Astrocyte (in vitro differentiated cells and primary cell): Measurements from ENCODE around the gene DCLK2. TPM values are rescaled to one million over a fixed set of nuclear protein-coding genes. Genes with fewer than 3 reads are reported as not detected.

Experiments
- DNase-seq: peaks from one replicate; pipeline ENCODE4 v3.0.0-alpha.2; 2010; ENCODE audit warnings: low read depth
- FAIRE-seq: peaks from 2 replicates; lab custom pipeline; 2011; peaks lifted over from hg19 to GRCh38; lab: Jason Lieb, UNC
- H2AFZ ChIP-seq: 2 replicates; pipeline ENCODE4 v1.6.0; 2012; ENCODE audit warnings: low read depth, low read length, inconsistent platforms
- H3K27ac ChIP-seq: 2 replicates; pipeline ENCODE4 v1.5.1; 2011; ENCODE audit warnings: low read depth, low read length, inconsistent platforms
- H3K27me3 ChIP-seq: 2 replicates; pipeline ENCODE4 v1.6.0; 2011; ENCODE audit warnings: low read length, inconsistent platforms; ENCODE audit not compliant: insufficient read depth
- H3K36me3 ChIP-seq: 2 replicates; pipeline ENCODE4 v1.5.1; 2011; ENCODE audit warnings: low read length, inconsistent platforms; ENCODE audit not compliant: insufficient read depth
- H3K4me1 ChIP-seq: 2 replicates; pipeline ENCODE4 v1.5.1; 2011; ENCODE audit warnings: low read length, inconsistent platforms; ENCODE audit not compliant: insufficient read depth
- H3K4me2 ChIP-seq: 2 replicates; pipeline ENCODE4 v1.6.0; 2012; ENCODE audit warnings: low read length, inconsistent platforms
- H3K4me3 ChIP-seq: 2 replicates; pipeline ENCODE4 v1.5.1; 2011; ENCODE audit warnings: low read depth, mild to moderate bottlenecking, low read length, inconsistent platforms; ENCODE audit not compliant: insufficient read depth
- H3K79me2 ChIP-seq: 2 replicates; pipeline ENCODE4 v1.6.0; 2012; ENCODE audit warnings: mild to moderate bottlenecking, low read length, inconsistent platforms; ENCODE audit not compliant: insufficient read depth
- H3K9ac ChIP-seq: 2 replicates; pipeline ENCODE4 v1.6.0; 2012; ENCODE audit warnings: mild to moderate bottlenecking, low read length, inconsistent platforms
- H3K9me3 ChIP-seq: 2 replicates; pipeline ENCODE4 v1.5.1; 2012; ENCODE audit warnings: low read depth, mild to moderate bottlenecking, low read length, inconsistent platforms; ENCODE audit not compliant: insufficient read depth
- H4K20me1 ChIP-seq: 2 replicates; pipeline ENCODE4 v1.6.0; 2012; ENCODE audit warnings: low read length, inconsistent platforms; ENCODE audit not compliant: insufficient read depth
- H3K27ac Mint-ChIP-seq: one replicate; pipeline ENCODE4 v1.8.0; 2021; ENCODE audit warnings: mild to moderate bottlenecking, mixed read lengths; ENCODE audit not compliant: unreplicated experiment
- H3K27me3 Mint-ChIP-seq: one replicate; pipeline ENCODE4 v1.8.0; 2021; ENCODE audit warnings: low read depth, mixed read lengths; ENCODE audit not compliant: unreplicated experiment
- H3K36me3 Mint-ChIP-seq: one replicate; pipeline ENCODE4 v1.8.0; 2021; ENCODE audit warnings: low read depth, mixed read lengths; ENCODE audit not compliant: unreplicated experiment
- H3K4me1 Mint-ChIP-seq: one replicate; pipeline ENCODE4 v1.8.0; 2021; ENCODE audit warnings: low read depth, mixed read lengths; ENCODE audit not compliant: unreplicated experiment
- H3K4me3 Mint-ChIP-seq: one replicate; pipeline ENCODE4 v1.8.0; 2021; ENCODE audit warnings: mild to moderate bottlenecking, moderate library complexity, mixed read lengths; ENCODE audit not compliant: unreplicated experiment
- H3K9me3 Mint-ChIP-seq: one replicate; pipeline ENCODE4 v1.8.0; 2021; ENCODE audit warnings: mild to moderate bottlenecking, mixed read lengths; ENCODE audit not compliant: unreplicated experiment
- CTCF ChIP-seq: IDR thresholded peaks from 2 replicates; pipeline ENCODE4 v1.5.1; 2011; ENCODE audit warnings: low read depth, mild to moderate bottlenecking, inconsistent platforms, low read length, moderate library complexity; ENCODE audit not compliant: insufficient read depth
- EZH2 ChIP-seq: IDR thresholded peaks from 2 replicates; pipeline ENCODE4 v1.6.1; 2012; ENCODE audit warnings: mild to moderate bottlenecking, low read length, inconsistent platforms; ENCODE audit not compliant: insufficient read depth
- total RNA-seq: library from RNA; stranded (reverse); gene quantifications from 2 replicates; pipeline ENCODE4 v1.2.1, GENCODE V29; 2021

The DCLK2 gene
- total RNA-seq, 1 donor from 2014 or later = 6.2 TPM

DNA sequence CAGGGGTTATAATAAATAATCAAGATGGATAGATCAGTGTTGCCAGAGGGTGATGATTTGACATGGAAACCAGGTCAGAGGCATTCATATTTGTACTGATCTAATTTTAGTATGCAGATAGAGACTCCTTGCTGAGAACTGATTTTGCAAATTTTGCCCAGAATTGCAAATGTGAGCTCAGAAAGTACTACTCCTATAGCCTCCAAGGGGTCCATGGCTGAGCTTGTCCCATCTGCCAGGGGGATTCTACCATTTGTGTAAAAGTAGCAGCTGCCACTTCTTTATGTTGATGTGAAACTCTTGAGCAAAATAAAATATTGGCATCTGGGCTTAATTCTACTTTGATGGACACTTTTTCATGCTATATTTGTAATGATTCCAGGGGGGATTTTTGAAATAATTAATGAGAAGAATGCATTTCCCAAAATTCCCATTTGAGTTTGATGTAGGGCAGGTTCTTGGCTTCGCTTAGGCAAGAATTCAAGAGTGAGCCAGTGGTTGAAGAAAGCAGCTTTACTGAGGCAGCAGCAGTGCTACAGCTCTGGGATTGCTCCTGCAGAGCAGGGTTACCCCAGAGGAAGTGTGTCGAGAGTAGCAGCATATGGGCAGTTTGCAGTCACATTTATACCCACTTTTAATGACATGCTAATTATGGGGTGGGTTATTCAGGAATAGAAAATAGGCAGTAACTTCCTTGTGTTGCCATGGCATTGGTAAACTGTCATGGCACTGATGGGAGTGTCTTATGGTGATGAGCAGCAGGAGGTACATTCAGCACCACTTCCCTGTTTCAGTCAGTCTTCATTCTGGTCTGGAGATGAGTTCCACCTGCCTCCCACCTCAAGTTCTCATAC lies 38.7 kb upstream of the DCLK2 start:
- DNase-seq = no peak
- FAIRE-seq = no peak
- H3K9ac ChIP-seq = no peak overlapping the region
- no peak overlapping the region for H2AFZ ChIP-seq
- H3K4me3 ChIP-seq = no peak overlapping the region
- H3K36me3 ChIP-seq = no peaks in the 10 kb centered on the region
- H3K27ac ChIP-seq = no peak overlapping the region
- no peaks in the 10 kb centered on the region for H3K4me1 Mint-ChIP-seq
- no peaks in the 10 kb centered on the region for H3K9me3 ChIP-seq
- no peaks in the 10 kb centered on the region for H3K27me3 ChIP-seq
- H3K4me1 ChIP-seq = no peaks in the 10 kb centered on the region
- no peaks in the 10 kb centered on the region for H4K20me1 ChIP-seq
- no peaks in the 10 kb centered on the region for H3K36me3 Mint-ChIP-seq
- no peak overlapping the region for H3K4me2 ChIP-seq
- peaks cover 4% of the 10 kb centered on the region for H3K27me3 Mint-ChIP-seq
- H3K27ac Mint-ChIP-seq = no peak overlapping the region
- TF ChIP-seq CTCF (no peak), EZH2 (no peak)
- H3K79me2 ChIP-seq = no peaks in the 10 kb centered on the region
- H3K9me3 Mint-ChIP-seq = peaks cover 2% of the 10 kb centered on the region
- no peak overlapping the region for H3K4me3 Mint-ChIP-seq

GRCh38 chr4:150044517-150044916 lies 33.7 kb upstream of the DCLK2 start:
- no peak overlapping the region for H3K4me3 ChIP-seq
- H3K79me2 ChIP-seq = no peaks in the 10 kb centered on the region
- Mint-ChIP-seq H3K27me3 (peaks cover 4% of the 10 kb centered on the region), H3K36me3 (no peaks in the 10 kb centered on the region), H3K9me3 (no peaks in the 10 kb centered on the region), H3K4me3 (no peak overlapping the region), H3K27ac (no peak overlapping the region), H3K4me1 (no peaks in the 10 kb centered on the region)
- no peak overlapping the region for H3K4me2 ChIP-seq
- no peak for DNase-seq
- TF ChIP-seq EZH2 = no peak
- no peak for TF ChIP-seq CTCF
- FAIRE-seq = no peak
- no peak overlapping the region for H3K9ac ChIP-seq
- H3K4me1 ChIP-seq = no peaks in the 10 kb centered on the region
- no peaks in the 10 kb centered on the region for H3K9me3 ChIP-seq
- H3K36me3 ChIP-seq = no peaks in the 10 kb centered on the region
- no peak overlapping the region for H3K27ac ChIP-seq
- no peak overlapping the region for H2AFZ ChIP-seq
- no peaks in the 10 kb centered on the region for H4K20me1 ChIP-seq
- no peaks in the 10 kb centered on the region for H3K27me3 ChIP-seq

GRCh38 chr4:150045410-150045809 lies 32.8 kb upstream of the DCLK2 start:
- H3K9me3 ChIP-seq = no peaks in the 10 kb centered on the region
- H3K27ac Mint-ChIP-seq = no peak overlapping the region
- no peaks in the 10 kb centered on the region for H4K20me1 ChIP-seq
- no peak overlapping the region for H3K27ac ChIP-seq
- H3K79me2 ChIP-seq = no peaks in the 10 kb centered on the region
- no peak overlapping the region for H3K4me3 ChIP-seq
- no peak for TF ChIP-seq EZH2
- no peak for TF ChIP-seq CTCF
- no peak for DNase-seq
- no peak overlapping the region for H3K9ac ChIP-seq
- no peaks in the 10 kb centered on the region for H3K4me1 ChIP-seq
- H3K27me3 ChIP-seq = no peaks in the 10 kb centered on the region
- no peaks in the 10 kb centered on the region for H3K4me1 Mint-ChIP-seq
- FAIRE-seq = no peak
- H3K27me3 Mint-ChIP-seq = peaks cover 4% of the 10 kb centered on the region
- no peaks in the 10 kb centered on the region for H3K9me3 Mint-ChIP-seq
- no peak overlapping the region for H2AFZ ChIP-seq
- no peak overlapping the region for H3K4me3 Mint-ChIP-seq
- H3K36me3 Mint-ChIP-seq = no peaks in the 10 kb centered on the region
- no peak overlapping the region for H3K4me2 ChIP-seq
- no peaks in the 10 kb centered on the region for H3K36me3 ChIP-seq
